Measurements from ENCODE around the gene ELOVL1.
"Not testable (repeated sequence)": the region's sequence is repeated elsewhere in the genome, so short reads cannot be mapped to it uniquely, and the experiment has no call there.

ELOVL1 gene

DNA sequence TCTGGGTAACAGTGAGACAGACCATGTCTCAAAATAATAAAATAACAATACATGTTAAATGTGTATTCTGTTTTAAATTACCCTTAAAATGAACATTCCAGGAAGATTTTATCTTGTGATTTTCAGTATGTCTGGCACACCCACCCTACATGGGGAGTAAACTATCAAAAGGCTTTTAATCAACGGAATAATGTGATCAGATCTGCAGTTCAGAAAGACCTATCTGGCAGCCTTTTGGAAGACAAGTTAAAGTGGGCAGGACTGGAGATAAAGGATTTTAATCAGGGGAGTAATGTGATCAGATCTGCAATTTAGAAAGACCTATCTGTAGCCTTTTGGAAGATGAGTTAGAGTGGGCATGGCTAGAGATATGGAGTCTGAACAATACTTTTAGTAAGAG lies 11.7 kb upstream of the ELOVL1 start:
- no peak for DNase-seq

DNA sequence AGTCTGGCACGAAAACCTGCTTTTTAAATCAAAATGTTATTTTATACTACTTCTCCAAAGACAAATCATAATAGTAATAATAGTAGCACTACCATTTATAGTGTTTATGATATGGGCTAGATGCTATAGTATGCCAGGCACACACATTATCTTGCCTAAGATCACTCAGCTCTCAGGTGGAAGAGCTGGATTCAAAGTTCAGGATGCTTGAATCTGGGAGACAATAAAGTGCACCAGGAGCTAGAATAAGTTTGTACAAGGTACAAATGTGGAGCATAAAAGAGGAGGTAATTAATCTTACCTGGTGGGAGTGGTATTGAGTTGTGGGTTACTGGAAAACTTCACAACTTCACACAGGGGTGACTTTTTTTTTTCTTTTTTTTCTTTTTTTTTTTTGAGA lies 10.0 kb upstream of the ELOVL1 start:
- DNase-seq, result no peak

DNA sequence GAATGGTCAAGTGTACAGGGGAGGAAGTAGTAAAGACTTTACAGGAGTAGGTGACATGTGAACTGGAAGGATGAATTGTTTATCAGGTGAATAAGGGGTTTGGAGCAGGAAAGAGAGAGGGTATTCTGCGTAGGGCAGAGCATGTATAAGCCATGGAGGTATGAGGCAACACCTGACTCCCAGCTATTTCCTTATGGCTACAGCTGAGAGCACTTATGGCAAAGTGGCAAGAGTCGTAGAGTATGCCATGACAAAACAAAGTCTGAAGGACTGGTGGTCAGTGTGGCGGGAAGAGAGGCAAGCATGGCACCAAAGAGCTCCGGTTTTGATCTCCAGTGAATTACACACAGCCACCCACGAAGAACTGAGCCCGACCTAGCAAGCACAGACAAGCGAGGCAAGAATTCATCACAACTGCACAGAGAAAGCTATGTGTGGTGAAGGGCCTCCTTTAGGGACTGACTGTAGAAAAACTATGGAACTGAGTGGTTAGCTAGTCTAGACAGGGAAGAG lies 9.0 kb upstream of the ELOVL1 start:
- no peak for DNase-seq

DNA sequence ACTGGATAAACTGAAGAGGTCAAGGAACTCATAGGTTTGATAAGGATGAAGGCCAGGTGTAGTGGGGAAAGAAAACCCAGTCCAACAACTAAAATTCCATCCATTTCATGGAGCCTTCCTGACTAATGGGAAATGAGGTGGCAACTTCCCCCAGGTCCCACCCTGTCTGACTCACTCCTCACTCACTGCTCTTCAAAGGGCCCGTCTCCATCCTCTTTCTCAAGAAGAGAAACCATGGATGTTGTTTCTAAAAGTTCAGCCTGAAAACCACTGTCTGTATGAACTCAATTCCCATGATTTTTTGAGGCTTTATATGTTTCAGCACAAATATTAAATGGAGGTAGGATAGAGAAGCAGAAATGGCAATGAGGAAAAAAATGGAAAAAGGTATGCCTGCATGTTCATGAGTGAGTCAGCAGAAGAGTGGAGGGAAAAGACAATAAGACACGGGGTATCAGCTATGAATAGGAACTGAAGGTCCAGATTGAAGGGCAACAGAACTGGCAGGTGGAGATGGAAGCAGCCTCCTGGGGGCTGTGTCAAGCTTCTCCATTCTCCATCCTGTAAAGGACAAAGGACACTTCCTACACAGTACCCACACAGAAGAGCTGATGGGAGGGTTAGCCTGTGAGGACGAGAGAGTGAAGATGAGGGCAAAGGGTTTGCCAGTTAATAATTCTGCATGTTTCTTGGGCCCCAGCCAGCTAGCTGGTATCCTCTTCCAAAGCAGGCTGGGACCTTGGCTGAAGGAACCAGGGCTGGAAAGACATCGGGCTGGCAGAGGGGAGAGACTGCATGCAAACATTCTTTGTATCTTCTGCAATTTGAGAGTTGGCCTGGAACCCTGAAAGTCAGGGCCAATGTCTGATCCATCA lies 5.5 kb upstream of the ELOVL1 start:
- no peak for DNase-seq

DNA sequence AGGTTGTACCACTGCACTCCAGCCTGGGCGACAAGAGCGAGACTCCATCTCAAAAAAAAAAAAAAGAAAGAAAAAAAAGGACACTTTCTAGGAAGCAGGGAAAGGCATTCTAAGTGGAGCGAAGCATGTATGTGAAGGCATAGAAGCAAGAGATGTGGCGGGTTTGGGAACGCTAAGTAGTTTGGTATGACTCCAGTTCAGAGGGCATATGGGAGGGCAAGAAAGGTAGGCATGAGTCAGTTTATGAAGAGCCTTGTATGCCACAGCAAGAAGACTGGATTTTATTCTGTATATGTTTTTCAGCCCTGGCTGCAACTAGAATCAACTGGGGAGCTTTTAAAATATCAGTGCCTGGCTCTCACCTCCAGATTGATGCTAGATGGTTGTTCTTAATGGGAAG lies 4.4 kb upstream of the ELOVL1 start:
- DNase-seq, result no peak

DNA sequence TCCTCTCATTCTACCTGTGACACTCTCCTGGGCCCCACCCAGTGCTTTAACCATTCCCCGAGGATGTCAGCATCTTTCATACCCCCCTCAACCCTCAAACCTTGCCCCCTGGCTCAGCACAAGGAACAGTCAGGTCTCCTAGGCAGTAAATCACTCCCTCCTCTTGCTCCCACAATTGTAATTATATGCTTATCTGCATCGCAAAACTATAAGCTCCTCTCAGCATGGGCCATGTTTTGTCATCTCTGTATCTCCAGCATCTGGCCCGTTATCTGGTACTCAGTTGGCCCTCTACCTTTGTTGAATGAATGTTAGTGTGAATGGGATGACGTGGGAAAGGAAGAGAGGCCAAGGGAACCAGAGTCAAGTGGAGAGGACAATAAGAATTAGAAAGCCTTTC lies 2.8 kb upstream of the ELOVL1 start:
- DNase-seq, result no peak

DNA sequence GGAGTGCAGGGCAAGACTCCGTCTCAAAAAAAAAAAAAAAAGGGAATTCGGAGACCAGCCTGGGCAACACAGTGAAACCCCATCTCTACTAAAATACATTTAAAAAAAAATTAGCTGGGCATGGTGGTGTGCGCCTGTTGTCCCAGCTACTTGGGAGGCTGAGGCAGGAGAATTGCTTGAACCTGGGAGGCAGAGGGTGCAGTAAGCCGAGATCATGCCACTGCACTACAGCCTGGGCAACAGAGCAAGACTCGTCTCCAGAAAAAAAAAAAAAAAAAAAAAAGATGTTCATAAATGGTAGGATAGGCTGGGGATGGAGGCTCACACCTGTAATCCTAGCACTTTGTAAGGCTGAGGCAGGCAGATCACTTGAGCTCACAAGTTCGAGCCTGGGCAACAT lies 2.0 kb upstream of the ELOVL1 start:
- DNase-seq, result not testable (repeated sequence)

DNA sequence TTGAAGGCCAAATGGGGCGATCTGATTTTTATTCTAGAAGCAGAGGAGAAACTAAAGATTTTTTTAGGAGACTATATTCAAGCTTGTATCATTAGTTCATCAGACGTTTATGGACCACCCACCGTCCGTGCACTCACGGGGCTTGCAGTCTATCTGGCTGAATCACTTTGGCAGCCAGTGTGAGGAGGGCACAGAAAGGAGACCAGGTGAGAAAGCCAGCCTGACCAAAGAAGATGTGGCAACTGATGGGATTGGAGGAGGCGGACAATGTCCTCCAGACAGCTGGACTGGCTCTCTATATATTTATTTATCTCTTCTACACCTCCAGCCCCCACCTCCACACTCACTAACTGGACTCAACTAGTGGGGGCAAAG lies 822 bp upstream of the ELOVL1 start:
- no peak for DNase-seq

DNA sequence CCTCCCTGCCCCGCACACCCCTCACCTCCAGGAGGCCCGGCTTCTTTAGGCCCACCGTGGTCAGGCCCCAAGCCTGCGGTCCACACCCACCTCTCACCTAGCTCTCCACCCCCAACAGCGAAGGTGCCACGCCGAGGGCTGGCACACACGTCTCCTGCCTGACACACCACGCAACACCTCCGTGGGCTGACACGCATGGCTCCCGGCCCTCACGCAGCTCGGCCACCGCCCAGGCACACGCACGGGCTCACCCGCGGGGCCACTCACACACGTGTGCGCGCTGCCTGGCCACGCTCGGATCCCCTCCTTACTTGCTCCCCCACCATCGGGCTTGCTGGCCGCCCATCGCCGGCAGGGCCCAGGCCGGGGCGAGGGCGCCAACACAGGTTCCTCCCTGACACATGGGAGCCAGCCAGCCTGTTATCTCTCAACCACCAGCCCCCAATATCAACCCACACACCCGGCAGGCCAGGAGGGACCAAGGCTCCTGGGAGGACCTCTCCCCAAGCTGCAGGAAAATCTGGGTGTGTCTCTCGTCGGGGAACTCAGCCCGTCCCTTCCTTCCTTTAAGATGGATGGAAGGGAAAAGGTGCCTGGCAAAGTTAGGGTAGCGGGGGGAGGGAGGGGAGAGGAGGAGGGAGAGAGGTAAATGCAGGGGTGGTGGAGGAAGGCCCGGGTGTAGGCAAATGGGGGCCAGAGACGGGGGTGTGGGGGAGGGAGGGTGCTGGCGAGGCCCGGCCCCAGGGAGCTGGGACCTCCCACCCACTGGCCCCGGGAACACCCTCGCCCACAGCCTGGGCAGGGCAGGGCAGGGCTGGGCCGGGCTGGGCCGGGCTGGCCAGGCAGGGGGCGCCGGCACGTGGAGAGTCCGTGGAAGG lies 546 bp downstream of the ELOVL1 start:
- DNase-seq, result peak; percentile 55

DNA sequence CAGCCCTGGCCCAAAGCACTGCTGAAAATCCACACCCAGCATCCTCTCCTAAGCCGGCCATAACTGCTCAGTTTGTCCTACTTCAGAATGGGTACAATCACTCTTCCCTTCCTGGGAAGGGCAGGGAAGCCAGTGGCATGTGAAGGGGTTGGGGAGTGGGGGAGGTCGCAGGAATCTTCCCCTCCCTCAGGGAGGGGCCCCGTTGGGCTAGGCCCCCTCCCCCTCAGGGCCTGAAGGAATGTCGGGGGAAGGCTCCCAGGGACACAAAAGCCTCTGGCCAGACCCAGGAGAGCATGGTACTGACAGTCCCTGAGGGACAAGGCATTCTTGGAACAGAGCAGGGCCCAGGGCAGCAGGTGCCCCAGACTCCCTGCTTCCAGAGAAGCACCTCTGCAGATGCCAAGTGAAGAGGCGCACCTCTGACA lies 1.2 kb downstream of the ELOVL1 start:
- no peak for DNase-seq

DNA sequence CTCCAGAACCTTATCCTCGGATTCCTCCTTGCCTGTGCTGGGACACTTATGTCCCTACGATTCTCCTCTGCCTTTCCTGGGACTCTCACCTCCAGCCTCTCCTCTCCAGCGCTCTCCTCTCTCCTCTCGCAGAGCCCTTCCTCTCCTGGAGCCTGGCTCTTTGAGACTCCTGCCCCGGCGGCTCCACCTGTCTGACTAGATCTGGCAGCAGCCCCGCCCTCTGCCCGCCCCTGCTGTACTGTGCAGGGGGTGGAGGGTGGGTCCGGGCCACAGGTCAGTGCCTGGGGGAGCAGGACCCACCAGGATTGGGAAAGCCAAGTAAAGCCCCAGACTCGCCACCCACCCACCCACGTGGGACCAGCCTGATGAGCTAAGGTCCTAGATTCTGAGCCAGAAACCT lies 1.6 kb downstream of the ELOVL1 start:
- DNase-seq, result peak; percentile 37

DNA sequence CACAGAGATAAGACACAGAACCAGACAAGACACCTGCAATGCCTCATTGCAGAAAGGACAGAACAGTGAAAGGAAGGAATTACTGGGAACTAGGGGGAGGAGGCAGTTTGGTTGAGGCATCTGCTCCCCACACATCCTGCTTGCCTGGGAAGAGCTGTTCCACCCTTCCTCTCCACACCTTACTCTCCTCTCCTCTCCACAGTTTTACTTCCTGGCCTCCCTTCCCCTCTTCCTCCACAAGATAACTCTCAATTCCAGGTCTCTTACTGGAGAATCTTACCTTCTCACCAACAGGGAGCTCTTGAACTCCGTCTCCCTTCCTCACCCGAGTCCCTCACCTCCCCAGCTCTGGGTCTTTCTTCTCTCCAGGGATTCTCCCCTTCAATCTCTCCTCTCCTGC lies 2.1 kb downstream of the ELOVL1 start:
- no peak for DNase-seq

DNA sequence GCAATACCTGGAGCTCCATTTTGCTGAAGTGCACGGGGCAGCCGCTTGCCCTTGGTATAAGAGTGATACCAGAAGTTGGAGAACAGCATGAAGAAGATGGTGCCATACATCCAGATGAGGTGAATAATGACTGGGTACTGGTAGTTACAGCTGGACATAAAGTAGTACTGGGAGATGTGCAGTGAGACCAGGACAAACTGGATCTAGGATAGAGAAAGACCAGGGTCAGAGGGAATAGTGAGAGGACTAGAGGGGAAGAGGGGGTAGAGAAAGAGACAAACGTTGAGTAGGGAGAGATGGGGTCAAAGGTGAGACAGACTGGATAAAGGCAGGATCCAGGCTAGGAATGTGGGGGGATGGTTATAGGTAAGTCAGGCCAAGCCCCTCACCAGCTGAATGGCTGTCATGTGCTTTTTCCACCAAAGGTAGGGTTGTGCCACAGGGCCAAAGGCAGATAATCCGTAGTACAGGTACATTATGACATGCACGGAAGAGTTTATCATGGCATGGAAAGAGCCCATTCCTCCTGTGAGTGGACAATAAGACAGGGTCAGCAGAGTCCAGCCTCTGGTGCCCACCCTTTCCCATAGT lies 3.8 kb downstream of the ELOVL1 start:
- no peak for DNase-seq

DNA sequence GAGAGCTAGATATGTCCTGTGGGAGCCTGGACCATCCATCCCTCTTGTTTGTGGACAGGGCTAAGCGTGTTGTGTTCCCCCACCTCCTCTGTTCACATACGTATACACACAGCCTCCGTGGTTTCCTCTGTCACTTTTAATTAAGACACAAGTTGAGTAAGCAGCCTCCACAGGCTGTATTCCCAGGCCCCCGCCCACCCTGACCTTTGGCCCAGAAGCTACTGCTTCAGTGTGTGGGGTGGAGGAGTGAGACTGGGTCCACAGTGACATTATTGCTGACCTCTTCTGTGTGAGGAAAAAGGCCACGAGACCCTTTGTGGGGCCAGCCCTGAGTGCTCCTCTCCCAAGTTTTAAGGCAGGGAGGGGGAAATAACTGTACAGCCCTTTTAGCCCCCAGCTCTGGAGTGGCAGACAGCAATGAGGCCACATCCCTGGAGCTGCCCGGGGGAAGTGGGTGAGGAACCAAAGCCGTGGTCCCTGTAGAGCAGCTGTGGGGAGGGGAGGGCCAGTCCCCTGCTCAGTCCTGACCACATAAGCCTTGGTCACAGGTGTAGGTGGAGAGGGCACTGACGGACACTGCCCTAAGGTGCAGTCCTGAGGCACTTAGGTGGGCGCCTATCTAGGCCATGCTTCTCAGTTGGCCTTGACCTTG lies 4.4 kb downstream of the ELOVL1 start:
- DNase-seq, result peak; percentile 28

DNA sequence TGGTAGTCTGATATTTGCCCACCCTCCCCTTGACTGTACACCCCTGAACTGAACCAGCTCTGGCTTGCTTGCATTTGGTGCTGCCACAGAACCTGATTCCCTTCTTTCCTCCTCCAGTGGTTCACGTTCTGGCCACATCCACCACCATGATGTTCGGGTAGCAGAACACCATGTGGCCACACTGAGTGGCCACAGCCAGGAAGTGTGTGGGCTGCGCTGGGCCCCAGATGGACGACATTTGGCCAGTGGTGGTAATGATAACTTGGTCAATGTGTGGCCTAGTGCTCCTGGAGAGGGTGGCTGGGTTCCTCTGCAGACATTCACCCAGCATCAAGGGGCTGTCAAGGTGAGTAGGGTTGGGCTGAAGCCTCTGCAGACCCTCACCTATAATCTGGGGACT lies 7.2 kb downstream of the ELOVL1 start:
- no peak for DNase-seq

DNA sequence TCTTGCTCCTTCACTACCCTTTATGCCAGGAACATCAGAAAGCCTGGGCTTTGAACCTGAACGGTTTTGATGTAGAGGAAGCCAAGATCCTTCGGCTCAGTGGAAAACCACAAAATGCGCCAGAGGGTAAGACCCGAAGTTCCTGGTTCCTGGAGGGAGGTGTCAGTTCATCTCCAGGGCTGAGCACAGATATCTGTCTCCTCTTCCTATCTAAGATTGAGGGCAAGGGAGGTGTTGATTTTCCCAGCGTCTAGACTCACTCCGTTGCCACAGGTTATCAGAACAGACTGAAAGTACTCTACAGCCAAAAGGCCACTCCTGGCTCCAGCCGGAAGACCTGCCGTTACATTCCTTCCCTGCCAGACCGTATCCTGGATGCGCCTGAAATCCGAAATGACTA lies 8.1 kb downstream of the ELOVL1 start:
- no peak for DNase-seq

DNA sequence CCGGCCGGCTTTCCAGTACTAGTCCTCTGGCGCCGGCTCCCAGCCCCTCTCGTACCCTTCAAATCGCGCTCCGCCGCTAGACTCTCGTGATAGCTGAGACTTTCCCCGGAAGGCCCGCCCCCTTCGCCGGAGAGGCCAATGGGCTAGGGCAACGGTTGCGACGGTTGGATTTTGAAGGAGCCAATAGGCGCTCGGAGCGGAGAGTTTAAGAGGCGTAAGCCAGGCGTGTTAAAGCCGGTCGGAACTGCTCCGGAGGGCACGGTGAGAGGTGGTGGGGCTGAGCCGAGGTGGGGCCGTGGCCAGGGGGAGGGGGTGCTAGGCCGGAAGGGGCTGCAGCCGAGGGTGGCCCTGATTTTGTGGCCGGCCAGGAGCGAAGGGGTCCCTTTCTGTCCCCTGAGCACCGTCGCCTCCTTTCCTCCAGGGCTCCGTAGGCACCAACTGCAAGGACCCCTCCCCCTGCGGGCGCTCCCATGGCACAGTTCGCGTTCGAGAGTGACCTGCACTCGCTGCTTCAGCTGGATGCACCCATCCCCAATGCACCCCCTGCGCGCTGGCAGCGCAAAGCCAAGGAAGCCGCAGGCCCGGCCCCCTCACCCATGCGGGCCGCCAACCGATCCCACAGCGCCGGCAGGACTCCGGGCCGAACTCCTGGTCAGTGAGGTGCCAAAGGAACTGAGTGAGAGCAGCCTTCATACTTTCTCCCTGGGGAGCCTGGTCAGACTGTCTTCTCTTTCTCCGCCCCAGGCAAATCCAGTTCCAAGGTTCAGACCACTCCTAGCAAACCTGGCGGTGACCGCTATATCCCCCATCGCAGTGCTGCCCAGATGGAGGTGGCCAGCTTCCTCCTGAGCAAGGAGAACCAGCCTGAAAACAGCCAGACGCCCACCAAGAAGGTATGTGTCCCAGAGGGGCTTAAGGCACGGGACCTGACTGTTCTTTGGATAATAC lies 8.8 kb downstream of the ELOVL1 start, which contains the start of gene CDC20:
TSS of gene CDC20 (plus strand) at position 236 of the 948 bp plus-strand sequence. CDS start at position 471, 235 bp downstream.
- DNase-seq, result peak; percentile 100

DNA sequence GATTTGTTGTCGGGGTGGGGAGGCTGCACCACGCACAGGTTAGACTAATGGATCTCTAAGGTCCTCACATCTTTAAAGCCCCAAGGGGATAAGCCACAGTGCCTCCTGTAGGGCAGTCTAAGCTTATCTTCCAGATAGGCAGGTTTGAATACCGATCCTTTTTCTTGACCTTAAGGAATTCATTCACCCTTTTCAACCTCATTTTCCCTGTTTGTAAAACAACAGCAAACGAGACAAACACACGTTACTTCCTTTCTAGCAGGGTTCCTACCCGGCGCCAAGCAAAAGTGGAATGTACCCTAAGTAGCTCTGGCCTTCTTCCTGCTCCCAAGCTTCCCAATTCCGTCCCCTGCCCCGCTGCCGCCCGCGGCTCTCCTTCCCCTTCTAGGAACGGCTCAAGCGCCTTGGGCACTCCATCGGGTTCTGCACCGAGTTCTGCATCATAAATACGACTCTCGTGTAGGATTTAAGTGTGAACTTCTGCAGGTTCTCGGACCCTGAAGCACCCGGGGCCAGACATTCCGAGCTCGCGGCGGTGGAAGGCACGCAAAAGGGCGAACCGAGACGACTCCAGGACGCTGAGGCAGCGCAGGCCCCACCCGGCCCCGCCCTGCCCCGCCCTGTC lies 9.6 kb downstream of the ELOVL1 start:
- DNase-seq, result peak; percentile 31

DNA sequence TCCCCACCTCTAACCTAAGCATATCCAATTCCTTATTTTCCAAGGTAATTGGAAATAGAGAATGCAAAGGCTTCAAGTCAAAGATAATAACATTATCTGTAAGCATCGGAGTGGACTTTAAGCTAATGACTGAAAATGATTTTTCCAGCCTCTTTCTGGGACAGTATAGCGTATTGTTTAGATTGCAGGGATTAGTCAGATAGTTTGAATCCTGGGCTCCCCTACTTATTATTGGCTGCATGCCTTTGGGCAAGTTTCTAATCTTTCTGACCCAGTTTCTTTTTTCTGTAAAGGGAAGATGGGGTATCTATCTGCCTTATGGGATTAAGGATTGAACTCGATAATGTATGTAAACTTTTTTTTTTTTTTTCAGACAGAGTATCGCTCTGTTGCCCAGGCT lies 10.6 kb downstream of the ELOVL1 start:
- DNase-seq, result no peak

DNA sequence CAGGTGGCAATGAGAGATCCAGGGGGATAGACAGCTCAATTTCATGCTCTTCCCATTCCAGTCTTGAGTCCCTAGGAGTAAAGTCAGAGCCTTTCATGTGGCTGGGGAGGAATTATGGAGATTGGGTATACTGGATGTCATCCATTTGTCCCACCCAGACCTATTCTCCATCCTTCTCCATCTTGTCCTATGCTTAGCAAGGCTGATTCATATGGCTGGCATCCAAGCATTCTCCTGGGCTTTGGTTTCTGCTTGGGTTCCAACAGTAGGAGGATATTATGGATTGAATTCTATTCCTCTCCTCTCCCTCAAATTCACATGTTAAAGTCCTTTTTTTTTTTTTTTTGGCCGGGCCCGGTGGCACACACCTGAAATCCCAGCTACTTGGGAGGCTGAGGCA lies 12.9 kb downstream of the ELOVL1 start:
- DNase-seq, result no peak

DNA sequence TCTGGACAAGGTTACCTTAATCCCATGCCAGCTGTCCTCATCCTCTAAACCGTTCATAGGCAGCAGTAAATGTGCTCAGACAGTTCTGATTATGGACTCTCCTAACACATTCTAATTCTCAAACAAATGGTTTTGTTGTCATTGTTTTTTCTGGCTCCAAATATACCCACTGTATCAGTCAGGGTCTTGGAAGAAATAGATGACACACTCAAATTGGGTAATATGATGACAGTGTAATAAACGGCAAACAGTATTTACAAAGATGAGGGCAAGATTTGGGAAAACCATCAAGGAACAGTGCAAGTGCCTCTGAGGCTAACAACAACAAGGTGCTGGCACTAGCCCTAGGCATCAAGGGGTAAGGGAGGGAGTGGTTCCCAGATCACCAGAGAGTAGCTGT lies 13.3 kb downstream of the ELOVL1 start:
- no peak for DNase-seq

Data from activated CD4-positive, alpha-beta T cell treated with anti-CD3 and anti-CD28 coated beads for 48 hours (primary cell).